Measurements from ENCODE around the gene DOCK4.

The DOCK4 gene

GRCh38 chr7:111982133-111982532, 224.1 kb downstream of the DOCK4 start:
- H3K9me3 ChIP-seq: no peaks in the 10 kb centered on the region
- no peak overlapping the region for H3K27ac ChIP-seq
- TF ChIP-seq CTCF (IDR thresholded peaks at IDR 0.05): no peak
- no peak overlapping the region for H3K4me3 ChIP-seq
- intact Hi-C loops (cut with DNase I; ENCODE audit: low total_unique reads): no loop called here
- no peak for DNase-seq
- no peaks in the 10 kb centered on the region for H3K4me1 ChIP-seq
- no peaks in the 10 kb centered on the region for H3K27me3 ChIP-seq
- H3K36me3 ChIP-seq: peaks cover 0 to 7% (median 0%) of the 10 kb centered on the region in 3 donors

- Histone ChIP-seq H3K27me3 (no peaks in the 10 kb centered on the region), H3K4me1 (no peaks in the 10 kb centered on the region), H3K9me3 (no peaks in the 10 kb centered on the region), H3K36me3 (peaks cover 0 to 7% (median 0%) of the 10 kb centered on the region in 3 donors), H3K27ac (no peak overlapping the region), H3K4me3 (no peak overlapping the region)
- DNase-seq: no peak
- no peak for TF ChIP-seq CTCF (IDR thresholded peaks at IDR 0.05)
- intact Hi-C loops (cut with DNase I; ENCODE audit: low total_unique reads): no loop called here
Observed at GRCh38 chr7:111980725-111981124, 225.5 kb downstream of the DOCK4 start.

- peaks cover 0 to 6% (median 5%) of the 10 kb centered on the region in 3 donors for H3K36me3 ChIP-seq
- DNase-seq: no peak
- intact Hi-C loops (cut with DNase I; ENCODE audit: low total_unique reads): no loop called here
- H3K9me3 ChIP-seq: no peaks in the 10 kb centered on the region
- H3K4me1 ChIP-seq: no peaks in the 10 kb centered on the region
- no peak overlapping the region for H3K27ac ChIP-seq
- TF ChIP-seq CTCF (IDR thresholded peaks at IDR 0.05): no peak
- no peak overlapping the region for H3K4me3 ChIP-seq
- H3K27me3 ChIP-seq: no peaks in the 10 kb centered on the region
Observed at GRCh38 chr7:111975346-111975745, 230.9 kb downstream of the DOCK4 start.

- Histone ChIP-seq H3K27ac (no peak overlapping the region), H3K4me1 (no peaks in the 10 kb centered on the region), H3K27me3 (no peaks in the 10 kb centered on the region), H3K4me3 (no peak overlapping the region), H3K9me3 (no peaks in the 10 kb centered on the region), H3K36me3 (no peaks in the 10 kb centered on the region)
- intact Hi-C loops (cut with DNase I; ENCODE audit: low total_unique reads): no loop called here
- no peak for TF ChIP-seq CTCF (IDR thresholded peaks at IDR 0.05)
- no peak for DNase-seq
Observed at GRCh38 chr7:111960984-111961383, 245.2 kb downstream of the DOCK4 start.

- no peaks in the 10 kb centered on the region for H3K27me3 ChIP-seq
- H3K4me3 ChIP-seq: no peak overlapping the region
- intact Hi-C loops (cut with DNase I; ENCODE audit: low total_unique reads): no loop called here
- DNase-seq: no peak
- H3K36me3 ChIP-seq: no peaks in the 10 kb centered on the region
- TF ChIP-seq CTCF (IDR thresholded peaks at IDR 0.05): no peak
- H3K9me3 ChIP-seq: no peaks in the 10 kb centered on the region
- no peaks in the 10 kb centered on the region for H3K4me1 ChIP-seq
- H3K27ac ChIP-seq: no peak overlapping the region
Observed at GRCh38 chr7:111958896-111959295, 247.3 kb downstream of the DOCK4 start.

GRCh38 chr7:111958431-111958830, 247.8 kb downstream of the DOCK4 start:
- no peaks in the 10 kb centered on the region for H3K27me3 ChIP-seq
- no peaks in the 10 kb centered on the region for H3K9me3 ChIP-seq
- H3K4me3 ChIP-seq: no peak overlapping the region
- no peak for DNase-seq
- H3K4me1 ChIP-seq: no peaks in the 10 kb centered on the region
- no peak for TF ChIP-seq CTCF (IDR thresholded peaks at IDR 0.05)
- no peaks in the 10 kb centered on the region for H3K36me3 ChIP-seq
- intact Hi-C loops (cut with DNase I; ENCODE audit: low total_unique reads): no loop called here
- no peak overlapping the region for H3K27ac ChIP-seq
